Left lung (tissue), 10 donors: Measurements from ENCODE around the gene COA4. TPM values are rescaled to one million over a fixed set of nuclear protein-coding genes. Genes with fewer than 3 reads are reported as not detected.
A peak's percentile ranks its signal among the peaks of the same experiment; 100 is the strongest.

Source experiments
- ATAC-seq: fragments of 200-7000 bp; cut with Tn5 transposase; one replicate; pipeline ENCODE4 v1.9.1; 2020; ENCODE audit warnings: moderate library complexity
- DNase-seq, 4 donors: peaks; one replicate each; pipeline ENCODE4 v3.0.0-alpha.2; 2013 to 2020
- H3K27ac ChIP-seq, 2 donors: fragments of 200-600 bp; sonication (generic) in 1 of 2; one replicate each; pipeline versions ENCODE4 v1.5.0 to v1.8.0; 2020 to 2021
- H3K27me3 ChIP-seq, 2 donors: fragments of 200-600 bp; sonication (generic) in 1 of 2; one replicate each; pipeline versions ENCODE4 v1.5.0 to v1.8.0; 2020 to 2021
- H3K36me3 ChIP-seq, 2 donors: fragments of 200-600 bp; sonication (generic) in 1 of 2; one replicate each; pipeline versions ENCODE4 v1.5.0 to v1.8.0; 2020 to 2021
- H3K4me1 ChIP-seq, 2 donors: fragments of 200-600 bp; one replicate each; pipeline ENCODE4 v1.8.0; 2021
- H3K4me3 ChIP-seq, 2 donors: fragments of 200-600 bp; sonication (generic) in 1 of 2; one replicate each; pipeline versions ENCODE4 v1.5.0 to v1.8.0; 2020 to 2021; ENCODE audit warnings: mild to moderate bottlenecking in 1 of 2
- H3K9me3 ChIP-seq, 2 donors: fragments of 200-600 bp; sonication (generic) in 1 of 2; one replicate each; pipeline versions ENCODE4 v1.5.0 to v1.8.0; 2020 to 2021
- CTCF ChIP-seq, 2 donors: fragments of 200-600 bp; sonication (generic) in 1 of 2; IDR thresholded peaks; one replicate each; pipeline versions ENCODE4 v1.5.0 to v1.8.0; 2021; ENCODE audit warnings: antibody characterized with exemption in 2 of 2
- intact Hi-C, 2 donors: fragments of 100-400 bp; cut with DNase I; formaldehyde crosslinking; loops; one replicate each; pipeline versions ENCODE4 v1.11.2 to v1.14.2; 2022
- polyA plus RNA-seq, 6 donors: library from polyadenylated mRNA; unstranded; fragments of 120-200 nt; gene quantifications; one replicate each; pipeline ENCODE4 v1.2.1, GENCODE V29; 2013; ENCODE audit not compliant: insufficient read length in 6 of 6
- total RNA-seq, 2 donors: library from RNA; stranded (reverse); fragmentation: NEBNext Ultra II Directional; extraction: Animal tissue kit (Norgen Biotek cat#: 25700); gene quantifications; one replicate each; pipeline ENCODE4 v1.2.1, GENCODE V29; 2021
- donor health status: DM: no; HTN: yes; CAD: no.
- donor health status: DM: no; HTN: no; CAD: no.

COA4 gene
- total and polyA plus RNA-seq, 8 donors: 44.0 to 66.8 (median 54.5) TPM

- Histone ChIP-seq H3K27me3 (no peaks in the 10 kb centered on the region), H3K9me3 (no peaks in the 10 kb centered on the region), H3K4me1 (no peaks in the 10 kb centered on the region), H3K27ac (no peak overlapping the region), H3K36me3 (peaks cover 0 to 14% of the 10 kb centered on the region in 2 donors), H3K4me3 (no peak overlapping the region)
- DNase-seq (no peak), ATAC-seq (peak; percentile 12)
- TF ChIP-seq CTCF (IDR thresholded peaks at IDR 0.05): no peak
- intact Hi-C loops: no loop called here
Measured at GRCh38 chr11:73851046-73851764, 25.4 kb downstream of the COA4 start.

GRCh38 chr11:73839123-73839457 lies 37.6 kb downstream of the COA4 start:
- intact Hi-C loops: no loop called here
- peaks cover 0 to 25% of the 10 kb centered on the region in 2 donors for H3K36me3 ChIP-seq

GRCh38 chr11:73838443-73839122 lies 38.1 kb downstream of the COA4 start:
- ATAC-seq: peak; percentile 35
- DNase-seq: no peak
- Histone ChIP-seq H3K36me3 (peaks cover 0 to 20% of the 10 kb centered on the region in 2 donors), H3K9me3 (no peaks in the 10 kb centered on the region), H3K4me3 (no peak overlapping the region), H3K4me1 (peaks cover 0 to 4% of the 10 kb centered on the region in 2 donors), H3K27ac (no peak overlapping the region), H3K27me3 (no peaks in the 10 kb centered on the region)
- TF ChIP-seq CTCF (IDR thresholded peaks at IDR 0.05): no peak
- intact Hi-C loops: no loop called here

More at GRCh38 chr11:73839123-73839457, 37.6 kb downstream of the COA4 start:
- no peak for TF ChIP-seq CTCF (IDR thresholded peaks at IDR 0.05)
- Histone ChIP-seq H3K27ac (no peak overlapping the region), H3K4me3 (no peak overlapping the region), H3K4me1 (peaks cover 0 to 3% of the 10 kb centered on the region in 2 donors), H3K27me3 (no peaks in the 10 kb centered on the region), H3K9me3 (no peaks in the 10 kb centered on the region)
- no peak for DNase-seq
- no peak for ATAC-seq

GRCh38 chr11:73833067-73833466 lies 43.6 kb downstream of the COA4 start:
- Histone ChIP-seq H3K4me1 (peaks cover 0 to 4% of the 10 kb centered on the region in 2 donors), H3K9me3 (no peaks in the 10 kb centered on the region), H3K4me3 (no peak overlapping the region), H3K36me3 (peaks cover 0 to 23% of the 10 kb centered on the region in 2 donors), H3K27ac (no peak overlapping the region), H3K27me3 (no peaks in the 10 kb centered on the region)
- intact Hi-C loops: no loop called here
- DNase-seq: no peak
- TF ChIP-seq CTCF (IDR thresholded peaks at IDR 0.05): no peak
- peak; percentile 78 for ATAC-seq

GRCh38 chr11:73830261-73830660 lies 46.4 kb downstream of the COA4 start:
- H3K27ac ChIP-seq: no peak overlapping the region
- H3K4me1 ChIP-seq: peaks cover 0 to 4% of the 10 kb centered on the region in 2 donors
- intact Hi-C loops: no loop called here
- no peak overlapping the region for H3K4me3 ChIP-seq
- peaks cover 0 to 43% of the 10 kb centered on the region in 2 donors for H3K36me3 ChIP-seq
- no peaks in the 10 kb centered on the region for H3K27me3 ChIP-seq
- TF ChIP-seq CTCF (IDR thresholded peaks at IDR 0.05): no peak
- no peak for ATAC-seq
- DNase-seq: no peak
- H3K9me3 ChIP-seq: no peaks in the 10 kb centered on the region
